Measurements from ENCODE around the gene SOX5. TPM values are rescaled to one million over a fixed set of nuclear protein-coding genes. Genes with fewer than 3 reads are reported as not detected.

The SOX5 gene
- polyA plus RNA-seq, 1 of the 3 experiments (the other 2 are of a cell fraction) = 0.21 TPM

DNA sequence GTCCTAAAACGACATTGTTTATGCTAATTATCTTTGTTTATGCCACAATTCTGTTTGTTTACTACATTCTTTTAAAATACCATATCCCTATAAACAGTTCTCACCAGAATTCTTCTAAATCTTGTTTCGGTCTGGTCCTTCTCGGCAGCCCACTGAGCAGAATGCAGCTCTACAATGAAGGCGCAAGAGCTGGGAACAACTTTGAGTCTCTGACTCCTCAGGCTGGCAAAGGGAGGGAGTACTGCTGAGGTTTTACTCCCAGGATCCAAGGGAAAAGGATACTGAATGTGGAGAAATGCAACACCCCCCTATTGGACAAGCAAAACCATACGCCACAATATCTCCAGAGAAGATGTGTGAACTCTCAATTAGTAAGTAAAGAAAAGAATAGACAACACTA lies 5.4 kb downstream of the SOX5 start:
- Histone ChIP-seq H3K79me2 (ENCODE audit: insufficient read depth) (no peaks in the 10 kb centered on the region), H3K9me2 (no peaks in the 10 kb centered on the region), H3K9ac (no peak overlapping the region), H4K20me1 (ENCODE audit: insufficient read depth) (no peaks in the 10 kb centered on the region), H3K4me1 (ENCODE audit: control insufficient read depth in 1 of 2, insufficient read depth in 2 of 2, low read depth in 1 of 2, low read length in 1 of 2) (no peaks in the 10 kb centered on the region; a peak in 1 of 4 replicates), H3K27ac (ENCODE audit: low read depth in 2 of 2, low read length in 1 of 2) (no peak overlapping the region), H2AFZ (ENCODE audit: low read depth) (no peak overlapping the region), H3K9me3 (no peaks in the 10 kb centered on the region), H3K4me3 (ENCODE audit: low read depth in 2 of 2, low read length in 1 of 2) (no peak overlapping the region), H3K27me3 (ENCODE audit: insufficient read depth) (no peaks in the 10 kb centered on the region), H3F3A (replicated peaks; ENCODE audit: insufficient read depth) (no peaks in the 10 kb centered on the region), H3K4me2 (no peak overlapping the region), H3K36me3 (replicated peaks in 1 of 2; ENCODE audit: control insufficient read depth in 1 of 2, insufficient read depth in 2 of 2, low read length in 1 of 2) (no peaks in the 10 kb centered on the region)
- ChIA-PET CTCF (no interaction called here), POLR2A (no interaction called here)
- TF ChIP-seq EP300 (IDR thresholded peaks at IDR 0.05; ENCODE audit: borderline replicate concordance in 1 of 2, low read depth in 1 of 2, low read length in 1 of 2) (no peak), TEAD4 (IDR thresholded peaks at IDR 0.05; ENCODE audit: borderline replicate concordance, insufficient read depth) (no peak)
- TF ChIP-seq, protein P1, sequence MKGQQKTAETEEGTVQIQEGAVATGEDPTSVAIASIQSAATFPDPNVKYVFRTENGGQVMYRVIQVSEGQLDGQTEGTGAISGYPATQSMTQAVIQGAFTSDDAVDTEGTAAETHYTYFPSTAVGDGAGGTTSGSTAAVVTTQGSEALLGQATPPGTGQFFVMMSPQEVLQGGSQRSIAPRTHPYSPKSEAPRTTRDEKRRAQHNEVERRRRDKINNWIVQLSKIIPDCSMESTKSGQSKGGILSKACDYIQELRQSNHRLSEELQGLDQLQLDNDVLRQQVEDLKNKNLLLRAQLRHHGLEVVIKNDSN (IDR thresholded peaks at IDR 0.05; ENCODE audit: borderline replicate concordance, low read depth) = no peak
- TF ChIP-seq, protein P2, sequence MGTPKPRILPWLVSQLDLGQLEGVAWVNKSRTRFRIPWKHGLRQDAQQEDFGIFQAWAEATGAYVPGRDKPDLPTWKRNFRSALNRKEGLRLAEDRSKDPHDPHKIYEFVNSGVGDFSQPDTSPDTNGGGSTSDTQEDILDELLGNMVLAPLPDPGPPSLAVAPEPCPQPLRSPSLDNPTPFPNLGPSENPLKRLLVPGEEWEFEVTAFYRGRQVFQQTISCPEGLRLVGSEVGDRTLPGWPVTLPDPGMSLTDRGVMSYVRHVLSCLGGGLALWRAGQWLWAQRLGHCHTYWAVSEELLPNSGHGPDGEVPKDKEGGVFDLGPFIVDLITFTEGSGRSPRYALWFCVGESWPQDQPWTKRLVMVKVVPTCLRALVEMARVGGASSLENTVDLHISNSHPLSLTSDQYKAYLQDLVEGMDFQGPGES (IDR thresholded peaks at IDR 0.05; ENCODE audit: low read depth, low read length) = no peak
- 63% methylated on average over 5 of the region's 5 CpGs for WGBS (ENCODE audit: low lambda C conversion rate)
- no peak for DNase-seq

DNA sequence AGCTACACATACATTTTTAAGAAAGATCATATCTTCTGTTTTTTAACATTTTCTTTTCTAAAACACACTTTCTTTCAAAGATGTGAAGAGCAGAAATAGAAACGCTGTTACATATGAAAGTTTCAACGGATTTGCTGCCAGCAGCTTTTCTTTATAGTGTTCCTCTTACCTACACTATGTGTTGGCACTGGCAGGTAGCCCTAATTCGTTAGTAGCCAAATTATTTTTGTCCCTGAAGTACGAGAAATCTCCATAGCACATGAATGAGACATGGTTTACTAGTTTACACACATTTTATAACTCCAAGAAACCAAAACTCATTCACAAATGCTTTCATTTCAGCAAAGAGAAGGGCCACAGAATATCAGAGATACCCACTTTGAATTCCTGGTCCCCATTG lies 6.6 kb downstream of the SOX5 start:
- POLR2A ChIA-PET = no interaction called here
- CTCF ChIA-PET = no interaction called here
- 43% methylated on average over 4 of the region's 4 CpGs for WGBS (ENCODE audit: low lambda C conversion rate)
- H3K79me2 ChIP-seq (ENCODE audit: insufficient read depth) = no peaks in the 10 kb centered on the region
- no peak overlapping the region for H3K9ac ChIP-seq
- no peaks in the 10 kb centered on the region for H3K9me2 ChIP-seq
- H3K4me1 ChIP-seq (ENCODE audit: control insufficient read depth in 1 of 2, insufficient read depth in 2 of 2, low read depth in 1 of 2, low read length in 1 of 2) = no peaks in the 10 kb centered on the region; a peak in 1 of 4 replicates
- no peak for DNase-seq
- no peaks in the 10 kb centered on the region for H3K36me3 ChIP-seq (replicated peaks in 1 of 2; ENCODE audit: control insufficient read depth in 1 of 2, insufficient read depth in 2 of 2, low read length in 1 of 2)
- no peak overlapping the region for H3K4me3 ChIP-seq (ENCODE audit: low read depth in 2 of 2, low read length in 1 of 2)
- no peak overlapping the region for H3K27ac ChIP-seq (ENCODE audit: low read depth in 2 of 2, low read length in 1 of 2)
- H4K20me1 ChIP-seq (ENCODE audit: insufficient read depth) = no peaks in the 10 kb centered on the region
- no peaks in the 10 kb centered on the region for H3K9me3 ChIP-seq
- no peak overlapping the region for H3K4me2 ChIP-seq
- TF ChIP-seq MXI1 (IDR thresholded peaks at IDR 0.05; ENCODE audit: low read depth, low read length) (no peak), ELF1 (IDR thresholded peaks at IDR 0.05) (no peak), TAF1 (IDR thresholded peaks at IDR 0.05; ENCODE audit: borderline replicate concordance, low read depth, low read length) (no peak), GATA2 (CRISPR knock-in tag; IDR thresholded peaks at IDR 0.05) (no peak), FOXM1 (IDR thresholded peaks at IDR 0.05; ENCODE audit: low read depth) (no peak), YY1 (IDR thresholded peaks at IDR 0.05; ENCODE audit: low read depth) (no peak)
- TF ChIP-seq, protein P2 (IDR thresholded peaks at IDR 0.05; ENCODE audit: low read depth, low read length) = no peak
- TF ChIP-seq, protein P3, sequence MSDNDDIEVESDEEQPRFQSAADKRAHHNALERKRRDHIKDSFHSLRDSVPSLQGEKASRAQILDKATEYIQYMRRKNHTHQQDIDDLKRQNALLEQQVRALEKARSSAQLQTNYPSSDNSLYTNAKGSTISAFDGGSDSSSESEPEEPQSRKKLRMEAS (IDR thresholded peaks at IDR 0.05; ENCODE audit: low read depth) = no peak
- TF ChIP-seq, protein P1 (IDR thresholded peaks at IDR 0.05; ENCODE audit: borderline replicate concordance, low read depth) = no peak
- H3K27me3 ChIP-seq (ENCODE audit: insufficient read depth) = no peaks in the 10 kb centered on the region
- H2AFZ ChIP-seq (ENCODE audit: low read depth) = no peak overlapping the region
- H3F3A ChIP-seq (replicated peaks; ENCODE audit: insufficient read depth) = no peaks in the 10 kb centered on the region

Data from SK-N-SH (cell line).